HG03439 (cell line): ENCODE data around the gene SLC25A10.
A peak's percentile ranks its signal among the peaks of the same experiment; 100 is the strongest.

ENCODE experiments used
- ATAC-seq: cut with Tn5 transposase; IDR thresholded peaks from one replicate; pipeline ENCODE4 v1.9.1; 2021; ENCODE audit warnings: mild to moderate bottlenecking, moderate library complexity; ENCODE audit not compliant: unreplicated experiment

The SLC25A10 gene

GRCh38 chr17:81686614-81687013 is 25.5 kb upstream of the SLC25A10 start:
- ATAC-seq = no peak

DNA sequence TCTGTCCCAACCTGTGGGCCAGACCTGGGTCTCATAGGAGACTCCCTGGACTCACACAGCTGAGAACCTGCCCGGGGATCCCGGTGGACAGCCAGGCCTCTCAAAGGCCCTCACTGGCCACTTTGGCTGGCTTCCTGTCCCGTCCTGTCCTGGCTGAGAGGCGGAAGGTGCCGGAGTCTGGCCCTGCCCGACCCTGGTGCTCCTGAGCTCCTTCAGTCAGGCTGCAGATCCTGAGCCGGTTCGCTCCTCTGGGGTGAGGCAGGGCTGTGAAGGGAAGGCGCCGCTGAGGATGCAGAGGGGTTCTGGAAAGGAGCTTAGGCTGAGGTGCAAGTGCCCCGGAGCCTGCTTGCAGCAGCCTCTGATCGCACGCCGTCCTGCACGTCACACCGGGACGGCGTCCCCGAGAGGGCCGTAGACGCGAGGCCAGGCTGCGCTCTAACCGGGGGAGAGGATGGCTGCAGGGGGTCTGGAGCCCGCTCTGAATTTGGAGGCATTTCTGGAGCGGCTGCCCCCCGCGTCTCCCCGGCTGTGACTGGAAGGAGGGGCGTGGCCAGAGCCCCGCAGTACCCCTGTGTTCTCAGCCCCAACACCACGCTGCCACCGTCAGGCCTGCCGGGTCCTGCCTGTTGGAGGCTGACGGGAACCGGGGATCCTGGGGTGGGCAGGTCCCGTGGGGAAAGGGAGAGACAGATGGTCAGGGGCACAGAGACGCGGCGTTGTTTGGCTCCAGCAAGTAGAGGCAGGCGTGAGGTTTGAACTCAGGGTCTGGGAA is 24.1 kb upstream of the SLC25A10 start:
- no peak for ATAC-seq

GRCh38 chr17:81688616-81689015 is 23.5 kb upstream of the SLC25A10 start:
- no peak for ATAC-seq

DNA sequence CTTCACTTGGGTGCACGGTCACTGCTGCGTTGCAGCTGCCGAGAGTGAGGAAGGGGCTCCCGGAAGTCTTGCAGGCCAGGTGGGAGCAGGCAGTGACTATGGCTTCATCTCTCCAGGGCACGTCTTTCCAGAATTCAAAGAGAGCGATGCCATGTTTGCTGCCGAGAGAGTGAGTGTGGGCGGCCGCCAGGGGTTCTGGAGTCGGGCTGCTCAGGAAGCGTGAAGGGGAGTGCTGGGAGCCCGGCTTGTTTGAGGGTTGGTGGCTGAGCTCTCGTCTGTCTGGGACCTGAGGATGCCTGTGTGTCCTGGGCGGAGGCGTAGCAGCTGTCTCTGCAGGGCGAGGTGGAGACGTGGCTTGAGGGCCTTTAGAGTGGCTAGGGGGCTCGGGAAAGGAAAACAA is 22.0 kb upstream of the SLC25A10 start:
- no peak for ATAC-seq

DNA sequence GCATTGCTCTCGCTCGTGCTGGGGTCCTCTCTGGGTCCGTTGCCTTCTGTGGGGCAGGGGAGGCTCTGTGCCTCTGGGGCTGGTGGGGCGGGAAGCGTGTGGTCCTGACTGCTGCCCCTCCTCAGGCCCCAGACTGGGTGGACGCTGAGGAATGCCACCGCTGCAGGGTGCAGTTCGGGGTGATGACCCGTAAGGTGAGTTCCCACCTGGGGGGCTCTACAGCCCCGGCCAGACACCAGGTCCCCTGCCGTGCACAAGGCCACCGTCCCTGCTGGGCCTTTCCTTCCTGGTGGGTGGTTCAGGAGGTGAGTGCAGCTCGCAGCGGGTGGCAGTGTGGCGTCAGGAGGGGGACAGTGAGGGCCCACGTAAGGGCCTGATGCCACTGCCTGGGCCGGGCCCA is 21.5 kb upstream of the SLC25A10 start:
- ATAC-seq = no peak

- ATAC-seq = no peak
These were observed 20.9 kb upstream of the SLC25A10 start for GRCh38 chr17:81691196-81691595.

DNA sequence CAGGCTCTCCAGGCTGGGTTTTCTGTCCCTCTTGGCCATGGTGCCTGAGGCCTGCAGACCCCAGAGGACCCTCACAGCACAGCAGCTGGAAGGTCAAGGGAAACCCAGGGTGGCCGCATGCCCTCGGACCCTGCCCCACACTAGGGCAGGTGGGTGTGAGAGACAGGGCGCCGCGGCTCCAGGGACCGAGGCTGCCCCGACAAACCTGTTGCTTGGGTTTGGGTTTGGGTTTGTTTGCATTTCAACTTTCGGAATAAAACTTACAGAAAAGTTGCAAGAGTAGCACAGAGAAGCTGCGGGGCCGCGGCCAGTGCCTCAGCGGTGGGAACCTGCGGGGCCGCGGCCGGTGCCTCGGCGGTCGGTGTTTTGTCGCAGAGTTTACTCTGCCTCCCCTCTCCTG is 20.5 kb upstream of the SLC25A10 start:
- no peak for ATAC-seq

DNA sequence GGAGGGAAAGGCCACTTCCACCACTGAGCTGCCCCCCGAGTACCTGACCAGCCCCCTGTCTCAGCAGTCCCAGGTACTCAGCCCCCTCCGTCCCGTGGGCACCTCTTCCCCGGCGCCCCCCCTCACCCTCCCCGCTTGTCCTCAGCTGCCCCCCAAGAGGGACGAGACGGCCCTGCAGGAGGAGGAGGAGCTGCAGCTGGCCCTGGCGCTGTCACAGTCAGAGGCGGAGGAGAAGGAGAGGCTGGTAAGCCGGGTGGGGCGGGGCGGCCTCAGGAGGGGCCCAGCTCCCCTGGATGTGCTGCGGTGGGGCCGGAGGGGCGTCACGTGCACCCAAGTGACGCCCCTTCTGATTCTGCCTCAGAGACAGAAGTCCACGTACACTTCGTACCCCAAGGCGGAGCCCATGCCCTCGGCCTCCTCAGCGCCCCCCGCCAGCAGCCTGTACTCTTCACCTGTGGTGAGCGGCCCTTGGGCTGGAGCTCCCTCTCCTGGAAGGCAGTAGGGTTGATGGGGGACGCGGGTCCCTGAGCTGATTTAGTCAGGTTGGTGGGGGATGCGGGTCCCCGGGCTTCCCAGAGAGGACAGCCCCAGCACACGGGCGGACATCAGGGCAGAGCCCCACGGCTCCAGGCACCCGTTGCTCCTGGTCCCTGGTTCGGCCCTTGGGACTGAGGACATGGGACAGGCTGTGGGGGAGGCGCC is 18.4 kb upstream of the SLC25A10 start:
- no peak for ATAC-seq

- ATAC-seq = no peak
These were observed 17.3 kb upstream of the SLC25A10 start for GRCh38 chr17:81694810-81695209.

DNA sequence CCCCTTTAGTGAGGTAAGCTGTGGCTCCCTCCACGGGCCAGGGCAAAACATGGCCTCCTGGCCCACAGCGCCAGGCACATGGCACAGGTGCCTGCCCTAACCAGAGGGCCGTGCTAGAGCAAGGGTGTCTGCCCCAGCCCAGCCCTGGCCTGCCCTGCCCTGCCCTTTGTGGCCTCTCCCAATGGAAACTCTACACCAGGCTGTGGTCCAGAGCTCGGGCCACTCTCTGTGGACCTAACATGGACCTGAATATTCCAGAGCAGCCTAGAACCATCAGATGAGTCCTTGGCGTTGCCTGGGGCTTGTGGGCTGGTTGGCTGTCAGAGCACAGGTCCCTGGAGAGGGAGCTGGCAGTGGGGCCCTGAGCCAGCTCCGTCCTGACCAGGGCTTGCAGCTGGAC is 16.9 kb upstream of the SLC25A10 start:
- no peak for ATAC-seq

DNA sequence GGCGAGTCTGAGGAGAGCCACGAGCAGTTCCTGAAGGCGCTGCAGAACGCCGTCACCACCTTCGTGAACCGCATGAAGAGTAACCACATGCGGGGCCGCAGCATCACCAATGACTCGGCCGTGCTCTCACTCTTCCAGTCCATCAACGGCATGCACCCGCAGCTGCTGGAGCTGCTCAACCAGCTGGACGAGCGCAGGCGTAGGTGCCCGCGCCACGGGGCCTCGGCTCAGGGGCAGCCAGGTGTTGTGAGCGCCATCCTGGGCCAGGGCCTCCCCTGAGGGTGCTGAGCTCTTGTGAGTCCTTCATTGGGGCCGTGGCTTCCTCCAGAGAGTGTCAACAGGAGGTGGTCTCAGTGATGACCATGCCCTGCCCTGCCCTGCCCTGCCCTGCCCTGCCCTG is 16.3 kb upstream of the SLC25A10 start:
- ATAC-seq = no peak

- no peak for ATAC-seq
These were observed 15.7 kb upstream of the SLC25A10 start for GRCh38 chr17:81696218-81696941.

GRCh38 chr17:81697261-81698044 is 14.6 kb upstream of the SLC25A10 start:
- ATAC-seq = no peak

GRCh38 chr17:81700353-81701287 is 11.5 kb upstream of the SLC25A10 start:
- no peak for ATAC-seq

GRCh38 chr17:81701288-81702071 is 10.6 kb upstream of the SLC25A10 start:
- no peak for ATAC-seq

DNA sequence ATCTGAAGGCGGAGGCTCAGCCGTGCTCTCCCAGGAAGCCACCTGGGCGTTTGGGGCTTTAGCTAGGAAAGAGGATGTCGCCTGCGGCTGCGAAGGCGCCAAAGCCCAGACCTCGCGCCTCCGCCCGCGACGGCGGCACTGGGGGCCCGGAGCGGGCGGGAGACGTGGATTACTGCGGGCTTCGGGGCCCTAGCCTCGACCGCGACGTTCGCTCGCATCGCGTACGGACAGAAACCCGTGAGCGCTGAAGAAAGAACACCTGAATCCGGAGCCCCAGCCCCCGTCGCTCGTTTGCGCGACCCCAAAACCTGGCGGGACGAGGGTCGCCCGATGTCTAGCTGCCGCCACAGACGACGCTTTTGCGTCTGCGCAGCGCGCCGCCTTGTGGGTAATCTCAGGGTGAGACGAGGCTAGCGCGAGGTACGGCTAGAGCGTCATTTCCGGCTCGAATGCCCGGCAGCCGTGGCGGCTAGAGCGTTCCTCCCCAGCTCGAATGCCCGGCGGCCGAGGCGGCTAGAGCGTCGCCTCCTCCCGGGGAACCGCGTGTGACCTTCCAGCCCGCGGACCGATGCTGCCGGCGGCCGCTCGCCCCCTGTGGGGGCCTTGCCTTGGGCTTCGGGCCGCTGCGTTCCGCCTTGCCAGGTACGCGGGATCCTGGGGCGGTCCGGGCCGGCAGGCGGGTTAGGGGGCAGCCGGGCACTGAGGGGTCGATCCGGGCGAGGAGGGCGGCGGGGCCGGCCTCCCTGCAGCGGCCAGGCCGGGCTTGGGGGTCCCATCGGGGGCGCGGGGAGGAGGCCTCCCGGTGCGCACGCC is 8.9 kb upstream of the SLC25A10 start, which contains the start of gene MRPL12:
Gene MRPL12, plus strand, starts transcription at position 434 of the 813 bp plus-strand sequence. Its CDS starts 135 bp downstream, at position 569.
- peak; percentile 74 for ATAC-seq

DNA sequence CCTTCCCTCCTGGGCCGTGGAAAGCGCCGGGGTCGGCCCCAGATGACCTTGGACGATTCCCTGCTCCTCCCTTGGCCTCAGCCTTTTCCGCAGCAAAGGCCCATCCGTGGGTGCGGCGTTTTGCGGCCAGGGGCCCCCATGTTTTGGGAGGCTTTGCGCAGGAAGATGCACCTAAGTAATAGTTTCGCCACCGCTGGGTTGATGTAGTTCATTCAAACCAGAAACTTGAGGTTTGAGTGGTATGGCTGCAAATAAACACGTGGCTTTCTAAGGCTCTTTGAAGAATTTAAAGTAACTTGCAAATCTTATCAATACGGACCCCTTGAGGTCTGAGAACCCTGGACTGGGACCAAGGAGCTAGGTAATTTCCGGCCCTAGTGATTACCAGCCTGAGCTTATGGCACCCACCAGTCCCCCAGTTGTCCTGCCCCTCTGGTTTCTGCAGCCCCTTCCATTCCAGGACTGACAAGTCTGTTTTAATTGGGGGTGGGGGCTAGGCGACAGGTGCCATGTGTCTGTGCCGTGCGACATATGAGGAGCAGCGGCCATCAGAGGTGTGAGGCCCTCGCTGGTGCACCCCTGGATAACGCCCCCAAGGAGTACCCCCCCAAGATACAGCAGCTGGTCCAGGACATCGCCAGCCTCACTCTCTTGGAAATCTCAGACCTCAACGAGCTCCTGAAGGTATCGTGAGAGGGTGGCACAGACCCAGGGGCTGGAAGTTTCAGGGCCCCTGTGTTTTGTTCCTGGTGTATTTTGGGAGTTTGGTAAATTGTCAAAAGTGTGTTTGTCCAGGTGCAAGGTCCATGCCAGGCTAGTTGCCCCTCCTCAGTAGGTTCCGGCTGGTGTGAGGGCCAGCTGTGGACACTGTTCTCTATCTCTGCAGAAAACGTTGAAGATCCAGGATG is 8.1 kb upstream of the SLC25A10 start:
- ATAC-seq = peak; percentile 3
